ENCODE results near the gene LSP1. TPM values are rescaled to one million over a fixed set of nuclear protein-coding genes. Genes with fewer than 3 reads are reported as not detected.
"Not testable (repeated sequence)": the region's sequence is repeated elsewhere in the genome, so short reads cannot be mapped to it uniquely, and the experiment has no call there.

Gene LSP1
- total RNA-seq, 1 experiment from 2014 or later = 6.5 TPM

DNA sequence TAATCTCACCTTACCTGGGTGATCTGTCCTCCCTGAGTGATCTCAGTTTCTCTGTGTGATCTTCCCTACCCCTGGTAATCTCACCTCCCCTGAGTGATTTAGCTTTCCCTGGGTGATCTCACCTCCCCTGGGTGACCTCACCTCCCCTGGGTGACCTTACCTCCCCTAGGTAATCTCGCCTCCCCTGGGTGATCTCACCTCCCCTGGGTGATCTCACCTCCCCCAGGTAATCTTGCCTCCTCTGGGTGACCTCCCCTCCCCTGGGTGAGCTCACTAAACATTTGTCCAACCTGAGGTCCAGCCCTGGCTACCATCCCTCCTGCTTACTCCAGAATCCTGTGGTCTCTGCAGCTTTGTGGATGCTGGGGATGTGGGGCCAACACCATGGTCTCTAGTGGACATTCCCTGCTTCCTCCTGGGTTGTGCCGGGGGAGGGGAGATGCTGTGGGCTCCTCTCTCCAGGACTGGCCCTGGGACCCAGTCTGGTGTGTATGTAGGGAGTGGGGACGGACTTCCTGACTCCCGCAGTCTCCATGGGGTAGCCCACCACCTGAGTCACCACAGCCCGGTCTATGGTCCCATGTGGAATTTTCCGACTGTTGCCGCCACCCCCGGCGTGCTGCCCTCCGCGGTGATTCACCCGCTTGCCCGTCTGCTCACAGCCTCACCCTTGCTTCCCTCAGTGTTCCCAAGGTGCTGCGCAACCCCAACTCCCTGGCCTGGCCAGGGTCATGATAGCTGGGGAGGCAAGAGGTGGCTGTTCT lies 9.9 kb downstream of the LSP1 start:
- DNase-seq (ENCODE audit: low read depth) = peak; percentile 88

DNA sequence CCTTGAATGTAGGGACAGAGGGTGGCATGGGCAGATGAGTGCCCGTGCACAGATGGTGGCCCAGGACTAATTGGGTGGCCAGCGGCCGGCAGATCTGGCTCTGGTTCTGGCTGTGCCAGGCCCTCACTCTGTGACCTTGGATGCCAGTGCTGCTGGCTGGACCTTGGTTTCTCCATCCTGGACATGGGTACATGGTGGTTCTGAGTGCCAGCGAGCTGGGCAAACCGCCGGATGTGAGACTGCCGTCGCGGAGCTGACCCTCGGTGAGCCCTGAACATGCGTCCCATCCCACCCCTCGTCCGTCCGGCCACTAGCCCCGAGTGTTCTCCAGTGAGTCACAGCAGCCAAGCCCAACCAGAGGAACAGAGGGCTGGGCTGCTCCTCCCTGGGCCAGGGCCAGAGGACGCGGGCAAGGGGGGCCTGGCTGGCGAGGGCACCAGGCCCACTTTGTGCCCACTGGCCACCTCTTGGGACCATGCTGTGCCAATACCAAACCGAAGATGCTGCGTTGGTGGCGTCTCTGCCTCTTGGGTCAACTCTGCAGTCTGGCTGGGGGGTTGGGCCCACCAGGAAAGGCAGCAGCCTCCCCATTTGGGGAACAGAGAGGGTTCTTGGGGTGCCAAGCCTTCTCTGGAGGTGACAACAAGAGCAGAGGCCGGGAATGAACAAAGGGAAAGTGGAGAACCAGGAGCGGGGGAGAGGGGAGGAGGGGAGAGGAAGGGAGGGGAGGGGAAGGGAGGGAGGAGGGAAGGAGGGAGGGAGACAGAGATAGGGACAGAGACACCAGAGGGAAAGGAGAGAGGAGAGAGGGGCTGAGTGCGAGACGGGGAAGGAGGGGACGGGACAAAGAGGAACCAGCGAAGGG lies 10.7 kb downstream of the LSP1 start:
- DNase-seq (ENCODE audit: low read depth) = peak; percentile 83

- DNase-seq (ENCODE audit: low read depth) = no peak
These were observed 11.3 kb downstream of the LSP1 start for GRCh38 chr11:1864231-1864630.

GRCh38 chr11:1864831-1865665 lies 12.2 kb downstream of the LSP1 start:
- DNase-seq (ENCODE audit: low read depth) = no peak

DNA sequence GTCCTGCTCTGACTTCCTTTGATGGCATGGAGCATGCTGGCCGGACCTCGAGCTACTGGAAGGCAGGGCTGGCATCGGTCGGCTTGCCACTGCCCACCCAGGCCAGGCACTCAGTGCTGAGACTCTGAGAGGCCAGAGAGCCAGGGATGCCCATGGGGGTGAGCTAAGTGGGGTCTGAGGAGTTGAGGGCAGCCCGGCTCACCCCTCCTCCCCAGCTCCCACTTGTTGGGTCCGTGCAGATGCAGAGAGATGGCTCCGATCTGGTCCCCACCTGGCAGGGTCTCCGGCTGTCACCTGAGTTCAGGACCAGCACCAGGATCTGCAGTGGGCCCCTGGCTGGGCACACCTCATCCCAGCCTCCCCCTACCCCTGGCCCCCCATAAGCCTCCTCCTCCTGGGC lies 13.3 kb downstream of the LSP1 start:
- DNase-seq (ENCODE audit: low read depth) = no peak

DNA sequence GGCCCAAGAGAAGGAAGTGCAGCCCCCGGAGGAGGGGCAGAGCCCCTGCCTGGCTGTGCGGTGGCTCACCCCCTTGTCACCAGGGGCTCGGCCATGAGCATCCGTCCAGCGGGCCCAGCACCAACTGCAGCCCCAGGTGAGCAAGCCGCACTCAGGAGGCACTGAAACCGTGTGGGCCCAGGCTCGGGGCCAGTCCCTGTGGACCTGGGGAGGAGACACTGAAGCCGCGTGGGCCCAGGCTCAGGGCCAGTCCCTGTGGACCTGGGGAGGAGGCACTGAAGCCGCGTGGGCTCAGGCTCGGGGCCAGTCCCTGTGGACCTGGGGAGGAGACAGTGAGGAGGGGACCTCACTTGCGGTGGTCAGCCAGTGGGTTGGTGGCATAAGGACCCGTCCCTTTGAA lies 13.9 kb downstream of the LSP1 start:
- DNase-seq (ENCODE audit: low read depth) = no peak

DNA sequence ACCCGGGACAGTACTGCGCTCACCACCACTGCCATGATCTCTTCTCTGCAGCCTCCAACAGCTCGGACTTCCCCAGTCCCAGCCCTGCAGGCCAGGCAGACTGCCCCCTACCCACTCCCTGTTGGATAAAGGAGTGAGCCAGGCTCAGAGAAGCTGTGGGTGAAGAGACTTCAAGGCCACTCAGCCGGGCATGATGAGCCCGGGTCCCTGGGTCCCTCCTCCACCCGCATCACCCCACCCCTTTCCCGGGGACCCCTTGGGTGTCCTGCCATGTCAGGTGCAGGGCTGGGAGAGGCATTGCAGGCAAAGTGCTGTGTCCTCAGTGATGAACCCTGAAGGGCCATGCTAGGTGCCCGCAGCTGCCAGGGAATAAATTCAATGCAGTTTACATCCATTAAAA lies 14.5 kb downstream of the LSP1 start:
- no peak for DNase-seq (ENCODE audit: low read depth)

DNA sequence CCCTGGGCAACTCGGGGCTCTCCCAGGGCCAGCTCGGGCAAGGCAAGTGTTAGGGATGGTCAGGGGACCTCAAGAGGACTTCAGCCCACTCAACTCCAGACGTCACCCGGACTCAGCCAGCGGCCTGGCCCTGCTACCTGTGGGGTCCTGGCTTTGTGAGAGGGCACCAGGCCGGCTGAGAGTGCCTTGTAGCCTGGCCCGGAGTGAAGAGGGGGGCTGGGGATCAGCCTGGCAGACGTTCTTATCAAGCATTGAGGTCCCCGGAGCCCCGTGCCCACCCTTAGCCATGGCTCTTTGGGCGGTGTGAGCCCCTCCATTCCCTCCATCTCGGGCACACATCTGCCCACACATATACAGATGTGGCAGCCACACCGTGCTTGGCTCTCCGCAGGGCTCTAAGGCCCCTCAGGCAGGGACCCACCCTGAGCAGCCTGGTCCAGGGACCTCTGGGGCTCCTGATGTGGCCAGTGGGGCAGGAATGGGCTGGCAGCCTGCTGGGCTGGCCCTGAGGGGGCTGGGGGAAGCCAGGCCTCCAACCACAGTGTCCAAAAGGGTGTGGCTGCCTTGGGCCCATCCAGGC lies 15.3 kb downstream of the LSP1 start:
- DNase-seq (ENCODE audit: low read depth) = no peak

DNA sequence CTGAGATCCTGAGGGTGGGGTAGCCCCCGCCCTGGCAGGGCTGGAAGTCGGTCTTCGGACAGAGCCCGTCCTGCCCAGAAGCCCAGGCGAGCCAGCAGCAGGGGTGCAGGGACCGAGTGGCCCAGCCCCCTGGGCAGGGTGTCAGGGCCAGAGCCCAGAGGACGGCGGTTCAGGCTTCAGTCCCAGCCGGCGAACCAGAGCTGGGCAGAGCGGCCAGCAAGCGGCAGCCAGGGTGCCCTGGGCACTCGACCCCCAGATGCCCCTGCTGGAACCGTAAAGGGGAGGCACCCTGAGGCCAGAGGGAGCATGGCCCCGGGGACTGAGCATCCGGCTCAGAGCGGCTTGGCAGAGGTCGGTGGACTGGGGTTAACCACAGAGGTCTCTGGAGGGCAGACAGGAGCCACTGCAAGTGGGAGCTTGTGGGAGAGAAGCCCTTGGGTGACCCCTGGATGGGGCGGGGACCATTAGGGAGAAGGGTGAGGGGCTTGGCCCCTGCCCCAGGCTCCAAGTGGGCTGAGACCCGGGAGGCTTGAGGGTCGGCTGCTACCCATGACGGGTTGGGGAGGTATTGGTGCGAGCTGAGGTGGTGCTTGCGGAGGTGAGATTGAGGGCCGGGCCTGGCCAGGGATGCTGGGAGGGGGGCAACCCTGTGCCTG lies 15.9 kb downstream of the LSP1 start:
- no peak for DNase-seq (ENCODE audit: low read depth)

- no peak for DNase-seq (ENCODE audit: low read depth)
These were observed 16.8 kb downstream of the LSP1 start for GRCh38 chr11:1869427-1870325.

DNA sequence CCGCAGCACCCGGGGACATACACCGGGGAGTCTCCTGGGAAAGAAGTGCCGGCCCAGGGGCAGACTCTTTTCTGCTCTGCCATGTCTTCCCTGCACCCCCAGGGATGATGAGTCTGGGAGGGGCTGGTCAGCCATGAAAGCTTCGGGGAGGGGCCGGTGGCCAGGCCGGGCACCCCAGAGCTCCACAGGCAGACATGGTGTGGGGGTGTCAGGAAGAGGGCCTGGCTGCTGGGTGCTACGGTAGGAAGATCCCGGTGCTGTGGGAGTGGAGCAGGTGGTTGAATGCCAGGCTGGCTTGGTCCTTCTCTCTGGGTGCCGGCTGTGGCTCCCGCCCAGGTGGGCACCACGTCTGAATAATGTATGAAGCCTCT lies 17.4 kb downstream of the LSP1 start:
- DNase-seq (ENCODE audit: low read depth) = no peak

- no peak for DNase-seq (ENCODE audit: low read depth)
These were observed 18.0 kb downstream of the LSP1 start for GRCh38 chr11:1870721-1871466.

- no peak for DNase-seq (ENCODE audit: low read depth)
These were observed 18.6 kb downstream of the LSP1 start for GRCh38 chr11:1871531-1871930.

DNA sequence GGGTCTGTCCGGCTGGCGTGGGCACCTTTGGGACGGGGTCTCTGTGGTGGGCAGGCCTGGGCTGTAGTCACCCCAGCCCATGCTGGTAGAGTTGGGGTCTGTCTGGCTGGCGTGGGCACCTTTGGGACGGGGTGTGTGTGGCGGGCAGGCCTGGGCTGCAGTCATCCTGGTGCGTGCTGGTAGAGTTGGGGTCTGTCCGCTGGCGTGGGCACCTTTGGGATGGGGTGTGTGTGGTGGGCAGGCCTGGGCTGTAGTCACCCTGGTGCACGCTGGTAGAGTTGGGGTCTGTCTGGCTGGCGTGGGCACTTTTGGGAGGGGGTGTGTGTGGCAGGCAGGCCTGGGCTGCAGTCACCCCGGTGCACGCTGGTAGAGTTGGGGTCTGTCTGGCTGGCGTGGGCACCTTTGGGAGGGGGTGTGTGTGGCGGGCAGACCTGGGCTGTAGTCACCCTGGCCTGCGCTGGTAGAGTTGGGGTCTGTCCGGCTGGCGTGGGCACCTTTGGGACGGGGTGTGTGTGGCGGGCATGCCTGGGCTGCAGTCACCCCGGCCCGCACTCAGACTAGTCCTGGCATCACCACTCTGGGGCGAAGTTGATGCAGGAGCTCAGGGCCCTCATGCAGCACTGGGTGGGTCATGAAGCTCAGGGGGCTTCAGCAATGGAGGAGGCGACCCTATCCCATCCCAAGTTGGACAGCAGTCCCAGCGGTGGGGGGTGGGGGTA lies 19.5 kb downstream of the LSP1 start:
- DNase-seq (ENCODE audit: low read depth) = no peak

- DNase-seq (ENCODE audit: low read depth) = no peak
These were observed 20.3 kb downstream of the LSP1 start for GRCh38 chr11:1873048-1873812.

- DNase-seq (ENCODE audit: low read depth) = not testable (repeated sequence)
These were observed 20.9 kb downstream of the LSP1 start for GRCh38 chr11:1873813-1874150.

DNA sequence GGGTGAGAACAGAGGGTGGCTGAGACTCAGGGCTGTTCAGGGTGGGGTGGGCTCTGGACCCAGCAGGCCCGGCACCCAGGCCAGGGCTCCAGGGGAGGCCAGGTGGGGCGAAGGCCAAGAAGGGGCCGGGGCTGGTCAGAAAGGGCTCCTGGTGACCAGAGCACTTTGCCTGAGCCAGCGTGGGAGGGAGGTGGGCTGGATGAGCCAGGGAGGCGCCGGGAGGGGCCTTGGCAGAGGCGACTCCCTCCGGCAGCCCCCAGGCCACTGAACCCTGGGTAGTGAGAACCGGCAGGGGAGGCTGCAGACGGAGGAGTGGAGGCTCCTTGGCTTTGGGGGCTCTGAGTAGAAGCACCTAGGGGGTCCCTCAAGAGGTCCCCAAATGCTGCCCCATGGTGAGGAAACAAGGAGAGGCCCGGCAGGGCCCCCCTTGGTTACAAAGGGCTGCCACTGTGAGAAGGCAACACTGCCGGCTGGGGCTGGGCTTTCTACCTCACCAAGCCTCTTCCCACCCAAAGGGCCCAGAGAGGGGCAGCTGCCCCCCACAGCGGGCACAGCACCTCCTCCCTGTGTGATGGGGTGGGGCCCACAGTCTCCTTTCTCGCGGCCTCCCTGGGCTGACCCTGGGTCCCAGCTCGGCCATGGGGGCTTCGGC lies 21.7 kb downstream of the LSP1 start:
- DNase-seq (ENCODE audit: low read depth) = not testable (repeated sequence)

Data from Daoy (cell line).